ENCODE results near the gene H2BK1.

Gene H2BK1

GRCh38 chr7:151201751-151202150 lies 8.5 kb downstream of the H2BK1 start:
- DNase-seq, result no peak

- DNase-seq, result no peak
Measured at GRCh38 chr7:151201344-151201743, 8.9 kb downstream of the H2BK1 start.

- no peak for DNase-seq
Measured at GRCh38 chr7:151198945-151199848, 11.1 kb downstream of the H2BK1 start.

GRCh38 chr7:151197932-151198331 lies 12.4 kb downstream of the H2BK1 start:
- DNase-seq, result no peak

GRCh38 chr7:151195616-151196450 lies 14.5 kb downstream of the H2BK1 start:
- DNase-seq, result no peak

- DNase-seq, result no peak
Measured at GRCh38 chr7:151194188-151194587, 16.1 kb downstream of the H2BK1 start.

GRCh38 chr7:151193203-151193978 lies 16.9 kb downstream of the H2BK1 start:
- DNase-seq, result no peak

- no peak for DNase-seq
Measured at GRCh38 chr7:151192002-151192539, 18.2 kb downstream of the H2BK1 start.

GRCh38 chr7:151191544-151191943 lies 18.7 kb downstream of the H2BK1 start:
- DNase-seq, result no peak

GRCh38 chr7:151189038-151189437 lies 21.2 kb downstream of the H2BK1 start:
- no peak for DNase-seq

GRCh38 chr7:151188252-151188542 lies 22.1 kb downstream of the H2BK1 start:
- DNase-seq, result no peak

GRCh38 chr7:151187409-151188251 lies 22.7 kb downstream of the H2BK1 start:
- no peak for DNase-seq

- DNase-seq, result no peak
Measured at GRCh38 chr7:151186640-151187408, 23.5 kb downstream of the H2BK1 start, which contains the start of gene ASB10. Gene ASB10 (minus strand): TSS chr7:151187250. CDS start chr7:151187130, 120 bp downstream.

GRCh38 chr7:151185762-151186639 lies 24.3 kb downstream of the H2BK1 start:
- no peak for DNase-seq

- no peak for DNase-seq
Measured at GRCh38 chr7:151181011-151181431, 29.3 kb downstream of the H2BK1 start.

GRCh38 chr7:151179946-151180345 lies 30.3 kb downstream of the H2BK1 start:
- no peak for DNase-seq

GRCh38 chr7:151179287-151179860 lies 30.9 kb downstream of the H2BK1 start:
- no peak for DNase-seq

GRCh38 chr7:151178831-151179230 lies 31.5 kb downstream of the H2BK1 start:
- no peak for DNase-seq

- no peak for DNase-seq
Measured at GRCh38 chr7:151178236-151178635, 32.1 kb downstream of the H2BK1 start.

- DNase-seq, result no peak
Measured at GRCh38 chr7:151177310-151177709, 33.0 kb downstream of the H2BK1 start.

Data from activated gamma-delta T cell (primary cell).